CD14-positive monocyte (primary cell): ENCODE measurements around the gene HIBCH. TPM values are rescaled to one million over a fixed set of nuclear protein-coding genes. Genes with fewer than 3 reads are reported as not detected.
A peak's percentile ranks its signal among the peaks of the same experiment; 100 is the strongest.

Experiments
- DNase-seq, 3 donors: peaks; one replicate each; pipeline ENCODE4 v3.0.0-alpha.2; 2011 to 2022
- H2AFZ ChIP-seq: 2 replicates; pipeline ENCODE4 v1.6.0; 2012; ENCODE audit warnings: mild to moderate bottlenecking, low read depth, low read length, inconsistent platforms; ENCODE audit not compliant: insufficient read depth, poor library complexity, severe bottlenecking
- H3K27ac ChIP-seq, 2 donors: 1 replicate in 1 of 2; 2 replicates in 1 of 2; pipeline ENCODE4 v1.5.1; 2012 to 2013; ENCODE audit warnings: low read length in 2 of 2, control low read depth in 1 of 2, inconsistent platforms in 1 of 2, low read depth in 1 of 2, mild to moderate bottlenecking in 1 of 2
- H3K27me3 ChIP-seq, 2 donors: one replicate each; pipeline versions ENCODE4 v1.6.0 to v1.6.1; 2011 to 2013; ENCODE audit warnings: low read length in 2 of 2; ENCODE audit not compliant: control insufficient read depth in 2 of 2, insufficient read depth in 2 of 2
- H3K36me3 ChIP-seq, 2 donors: replicated peaks in 1 of 2; 1 replicate in 1 of 2; 2 replicates in 1 of 2; pipeline versions ENCODE4 v1.5.1 to v1.6.1; 2012 to 2013; ENCODE audit warnings: low read length in 2 of 2, control low read depth in 1 of 2, inconsistent platforms in 1 of 2, mild to moderate bottlenecking in 1 of 2; ENCODE audit not compliant: insufficient read depth in 2 of 2, control insufficient read depth in 1 of 2
- H3K4me1 ChIP-seq, 2 donors: 1 replicate in 1 of 2; 2 replicates in 1 of 2; pipeline versions ENCODE4 v1.5.1 to v1.6.1; 2012 to 2013; ENCODE audit warnings: low read length in 2 of 2, control low read depth in 1 of 2, inconsistent platforms in 1 of 2, mild to moderate bottlenecking in 1 of 2, moderate library complexity in 1 of 2; ENCODE audit not compliant: insufficient read depth in 2 of 2, control insufficient read depth in 1 of 2
- H3K4me2 ChIP-seq: replicated peaks from 2 replicates; pipeline ENCODE3; 2012; ENCODE audit warnings: low read length, moderate library complexity, mild to moderate bottlenecking; ENCODE audit not compliant: poor library complexity, severe bottlenecking; ENCODE audit errors: extremely low read depth
- H3K4me3 ChIP-seq, 3 experiments: fragments of 200-600 bp in 1 of 3; sonication (generic) in 1 of 3; replicated peaks in 1 of 3; 1 replicate in 2 of 3; 2 replicates in 1 of 3; pipeline ENCODE4 v1.5.1; 2011 to 2013; ENCODE audit warnings: low read length in 3 of 3, mild to moderate bottlenecking in 3 of 3, control low read depth in 2 of 3, low read depth in 2 of 3, inconsistent platforms in 1 of 3, moderate library complexity in 1 of 3
- H3K79me2 ChIP-seq: 2 replicates; pipeline ENCODE4 v1.6.0; 2012; ENCODE audit warnings: mild to moderate bottlenecking, control low read depth, inconsistent platforms, low read length, moderate library complexity; ENCODE audit not compliant: insufficient read depth
- H3K9ac ChIP-seq: 2 replicates; pipeline ENCODE4 v1.6.0; 2017; ENCODE audit warnings: low read length, mild to moderate bottlenecking; ENCODE audit not compliant: insufficient read depth, poor library complexity, severe bottlenecking
- H3K9me3 ChIP-seq, 2 donors: replicated peaks in 1 of 2; 1 replicate in 1 of 2; 2 replicates in 1 of 2; pipeline versions ENCODE4 v1.5.1 to v1.6.1; 2012 to 2013; ENCODE audit warnings: low read length in 2 of 2, control low read depth in 1 of 2; ENCODE audit not compliant: control insufficient read depth in 1 of 2, insufficient read depth in 1 of 2
- H4K20me1 ChIP-seq: 2 replicates; pipeline ENCODE4 v1.6.0; 2012; ENCODE audit warnings: mild to moderate bottlenecking, low read length, control low read depth, moderate library complexity; ENCODE audit not compliant: insufficient read depth
- H3K27ac Mint-ChIP-seq, 7 donors: one replicate each; pipeline ENCODE4 v1.8.0; 2020; ENCODE audit warnings: mild to moderate bottlenecking in 7 of 7, mixed read lengths in 7 of 7, moderate library complexity in 6 of 7, inconsistent platforms in 2 of 7
- H3K27me3 Mint-ChIP-seq, 3 donors: one replicate each; pipeline ENCODE4 v1.8.0; 2021 to 2022; ENCODE audit warnings: low read depth in 3 of 3, mild to moderate bottlenecking in 3 of 3, mixed read lengths in 3 of 3, moderate library complexity in 3 of 3, inconsistent platforms in 1 of 3
- H3K36me3 Mint-ChIP-seq, 2 donors: one replicate each; pipeline ENCODE4 v1.8.0; 2020; ENCODE audit warnings: mixed read lengths in 2 of 2, inconsistent platforms in 1 of 2, mild to moderate bottlenecking in 1 of 2
- H3K4me1 Mint-ChIP-seq: one replicate; pipeline ENCODE4 v1.8.0; 2020; ENCODE audit warnings: mild to moderate bottlenecking, mixed read lengths
- H3K4me3 Mint-ChIP-seq, 2 donors: one replicate each; pipeline ENCODE4 v1.8.0; 2020; ENCODE audit warnings: mild to moderate bottlenecking in 2 of 2, mixed read lengths in 2 of 2, moderate library complexity in 1 of 2
- H3K9me3 Mint-ChIP-seq, 7 donors: one replicate each; pipeline ENCODE4 v1.8.0; 2020 to 2022; ENCODE audit warnings: mixed read lengths in 7 of 7, mild to moderate bottlenecking in 6 of 7, moderate library complexity in 6 of 7, inconsistent platforms in 2 of 7
- CTCF ChIP-seq: fragments of 200-600 bp; IDR thresholded peaks from one replicate; pipeline ENCODE4 v1.8.0; 2022; ENCODE audit warnings: antibody characterized with exemption, mild to moderate bottlenecking
- WGBS: methylation state at CpG from one replicate; pipeline ENCODE4 v1.1.5; 2013; ENCODE audit warnings: missing lambda C conversion rate; ENCODE audit not compliant: insufficient coverage; 5-methylcytosine and 5-hydroxymethylcytosine counted together
- intact Hi-C, 2 donors: fragments of 100-400 bp; cut with micrococcal nuclease; formaldehyde crosslinking; loops; one replicate each; pipeline versions ENCODE4 v1.15.0 to v1.15.1; 2023
- polyA plus RNA-seq, 3 donors: library from polyadenylated mRNA; depleted of rRNA in 1 of 3; unstranded in 2 of 3; stranded (reverse) in 1 of 3; fragments of 300-500 nt in 2 of 3; fragments of >200 nt in 1 of 3; fragmentation: Illumina TruSeq in 2 of 3; gene quantifications; 1 replicate in 2 of 3; 2 replicates in 1 of 3; pipeline ENCODE4 v1.2.3, GENCODE V29; 2012 to 2021

The HIBCH gene
- polyA plus RNA-seq, 3 donors: 3.3 to 8.2 (median 7.3) TPM

- H3K36me3 ChIP-seq: peaks cover 6 to 17% of the 10 kb centered on the region in 2 donors
- peak overlapping the region in 1 of 7 donors; percentile 42 for H3K27ac Mint-ChIP-seq
Observed at GRCh38 chr2:190311893-190312634, 7.6 kb downstream of the HIBCH start.

GRCh38 chr2:190308031-190308430 lies 11.6 kb downstream of the HIBCH start:
- Histone ChIP-seq H3K9ac (no peak overlapping the region), H3K4me2 (no peak overlapping the region), H3K27me3 (no peaks in the 10 kb centered on the region), H4K20me1 (no peaks in the 10 kb centered on the region), H3K4me1 (no peaks in the 10 kb centered on the region), H3K4me3 (no peak overlapping the region), H3K27ac (no peak overlapping the region), H2AFZ (no peak overlapping the region), H3K79me2 (no peaks in the 10 kb centered on the region), H3K9me3 (no peaks in the 10 kb centered on the region), H3K36me3 (peaks cover 6 to 17% of the 10 kb centered on the region in 2 donors)
- Mint-ChIP-seq H3K4me1 (no peaks in the 10 kb centered on the region), H3K36me3 (peaks cover 22 to 24% of the 10 kb centered on the region in 2 donors), H3K4me3 (no peak overlapping the region), H3K27ac (no peak overlapping the region), H3K9me3 (no peaks in the 10 kb centered on the region), H3K27me3 (no peaks in the 10 kb centered on the region)
- TF ChIP-seq CTCF: no peak
- intact Hi-C loops: no loop called here
- no peak for DNase-seq
- no CpG with 5 or more reads among the region's 1 CpG for WGBS

More at GRCh38 chr2:190311893-190312634, 7.6 kb downstream of the HIBCH start:
- Histone ChIP-seq H3K4me3 (no peak overlapping the region), H3K27ac (no peak overlapping the region), H4K20me1 (no peaks in the 10 kb centered on the region), H3K27me3 (no peaks in the 10 kb centered on the region), H2AFZ (no peak overlapping the region), H3K4me2 (no peak overlapping the region), H3K9ac (no peak overlapping the region), H3K4me1 (no peaks in the 10 kb centered on the region), H3K9me3 (no peaks in the 10 kb centered on the region), H3K79me2 (no peaks in the 10 kb centered on the region)
- H3K4me1 Mint-ChIP-seq: peaks cover 5% of the 10 kb centered on the region
- intact Hi-C loops: no loop called here
- no peaks in the 10 kb centered on the region for H3K9me3 Mint-ChIP-seq
- no peak overlapping the region for H3K4me3 Mint-ChIP-seq
- TF ChIP-seq CTCF: no peak
- peaks cover 0 to 1% (median 0%) of the 10 kb centered on the region in 3 donors for H3K27me3 Mint-ChIP-seq
- no peak for DNase-seq
- WGBS: 100% methylated on average over 2 of the region's 7 CpGs
- peaks cover 13 to 17% of the 10 kb centered on the region in 2 donors for H3K36me3 Mint-ChIP-seq
